Mesenchymal stem cell (in vitro differentiated cells and primary cell): Measurements from ENCODE around the gene TMEM238.

Source experiments
- DNase-seq: peaks from one replicate; pipeline ENCODE4 v3.0.0-alpha.2; 2013
- H2AFZ ChIP-seq: one replicate; pipeline ENCODE4 v1.6.1; 2013; ENCODE audit warnings: low read depth, mild to moderate bottlenecking, control low read depth, inconsistent platforms, low read length, moderate library complexity
- H2AK5ac ChIP-seq: 2 replicates; pipeline ENCODE4 v1.6.1; 2013; ENCODE audit warnings: low read length, moderate library complexity, mild to moderate bottlenecking, inconsistent platforms; ENCODE audit not compliant: severe bottlenecking
- H2BK120ac ChIP-seq: one replicate; pipeline ENCODE4 v1.6.1; 2013; ENCODE audit warnings: low read depth, mild to moderate bottlenecking, inconsistent platforms, low read length, moderate library complexity
- H2BK12ac ChIP-seq, 2 experiments: one replicate each; pipeline ENCODE4 v1.6.1; 2013; ENCODE audit warnings: inconsistent platforms in 2 of 2, low read length in 2 of 2, mild to moderate bottlenecking in 2 of 2, moderate library complexity in 2 of 2, control low read depth in 1 of 2
- H2BK15ac ChIP-seq: one replicate; pipeline ENCODE4 v1.6.1; 2013; ENCODE audit warnings: mild to moderate bottlenecking, low read depth, inconsistent platforms; ENCODE audit not compliant: poor library complexity, severe bottlenecking
- H2BK5ac ChIP-seq: 2 replicates; pipeline ENCODE4 v1.6.1; 2013; ENCODE audit warnings: low read depth, mild to moderate bottlenecking, low read length, control low read depth, inconsistent platforms; ENCODE audit not compliant: poor library complexity, severe bottlenecking
- H3K14ac ChIP-seq, 2 experiments: one replicate each; pipeline ENCODE4 v1.6.1; 2013; ENCODE audit warnings: inconsistent platforms in 2 of 2, low read length in 2 of 2, control low read depth in 1 of 2, mild to moderate bottlenecking in 1 of 2, moderate library complexity in 1 of 2
- H3K18ac ChIP-seq, 2 experiments: one replicate each; pipeline ENCODE4 v1.6.1; 2013; ENCODE audit warnings: inconsistent platforms in 2 of 2, low read length in 2 of 2, control low read depth in 1 of 2, low read depth in 1 of 2, mild to moderate bottlenecking in 1 of 2
- H3K23ac ChIP-seq, 2 experiments: one replicate each; pipeline ENCODE4 v1.6.1; 2013; ENCODE audit warnings: inconsistent platforms in 2 of 2, low read length in 2 of 2, mild to moderate bottlenecking in 2 of 2, moderate library complexity in 2 of 2, control low read depth in 1 of 2
- H3K27ac ChIP-seq: 2 replicates; pipeline ENCODE4 v1.5.1; 2013; ENCODE audit warnings: mild to moderate bottlenecking, moderate library complexity, low read length, control low read depth, inconsistent platforms; ENCODE audit not compliant: poor library complexity, severe bottlenecking
- H3K27me3 ChIP-seq, 2 experiments: 2 replicates each; pipeline versions ENCODE4 v1.6.1 to v1.7.0; 2013; ENCODE audit warnings: low read length in 2 of 2, mild to moderate bottlenecking in 2 of 2, moderate library complexity in 2 of 2, control low read depth in 1 of 2, inconsistent platforms in 1 of 2; ENCODE audit not compliant: control insufficient read depth in 1 of 2, insufficient read depth in 1 of 2
- H3K36me3 ChIP-seq, 2 experiments: 2 replicates each; pipeline versions ENCODE4 v1.6.1 to v1.7.0; 2013; ENCODE audit warnings: low read length in 2 of 2, control low read depth in 1 of 2, inconsistent platforms in 1 of 2, low read depth in 1 of 2, mild to moderate bottlenecking in 1 of 2; ENCODE audit not compliant: insufficient read depth in 2 of 2, control insufficient read depth in 1 of 2
- H3K4ac ChIP-seq, 2 experiments: one replicate each; pipeline ENCODE4 v1.6.1; 2013; ENCODE audit warnings: inconsistent platforms in 2 of 2, low read length in 2 of 2, mild to moderate bottlenecking in 2 of 2, moderate library complexity in 2 of 2, control low read depth in 1 of 2, low read depth in 1 of 2
- H3K4me1 ChIP-seq: 2 replicates; pipeline ENCODE4 v1.6.1; 2013; ENCODE audit warnings: low read depth, low read length, control low read depth; ENCODE audit not compliant: control insufficient read depth, insufficient read depth
- H3K4me2 ChIP-seq: 2 replicates; pipeline ENCODE4 v1.6.1; 2013; ENCODE audit warnings: low read length, mild to moderate bottlenecking, inconsistent platforms; ENCODE audit not compliant: poor library complexity, severe bottlenecking
- H3K4me3 ChIP-seq, 2 experiments: 2 replicates each; pipeline versions ENCODE4 v1.5.1 to v1.7.0; 2013; ENCODE audit warnings: low read length in 2 of 2, mild to moderate bottlenecking in 2 of 2, control low read depth in 1 of 2, low read depth in 1 of 2; ENCODE audit not compliant: insufficient read depth in 1 of 2
- H3K79me1 ChIP-seq: replicated peaks from 2 replicates; pipeline ENCODE4 v1.6.1; 2013; ENCODE audit warnings: mild to moderate bottlenecking, control low read depth, low read length, inconsistent platforms; ENCODE audit not compliant: poor library complexity, severe bottlenecking
- H3K9ac ChIP-seq: 2 replicates; pipeline ENCODE4 v1.7.0; 2013; ENCODE audit warnings: mild to moderate bottlenecking, low read length, moderate library complexity
- H3K9me3 ChIP-seq: 2 replicates; pipeline ENCODE4 v1.7.0; 2013; ENCODE audit warnings: mild to moderate bottlenecking, low read length; ENCODE audit not compliant: control insufficient read depth
- H4K8ac ChIP-seq: one replicate; pipeline ENCODE4 v1.6.1; 2013; ENCODE audit warnings: inconsistent platforms, mild to moderate bottlenecking, low read length, moderate library complexity
- H4K91ac ChIP-seq: one replicate; pipeline ENCODE4 v1.6.1; 2013; ENCODE audit warnings: mild to moderate bottlenecking, low read length, inconsistent platforms
- WGBS: methylation state at CpG from one replicate; pipeline ENCODE4 v1.1.7; 2013; ENCODE audit warnings: mixed read lengths; 5-methylcytosine and 5-hydroxymethylcytosine counted together

TMEM238 gene

DNA sequence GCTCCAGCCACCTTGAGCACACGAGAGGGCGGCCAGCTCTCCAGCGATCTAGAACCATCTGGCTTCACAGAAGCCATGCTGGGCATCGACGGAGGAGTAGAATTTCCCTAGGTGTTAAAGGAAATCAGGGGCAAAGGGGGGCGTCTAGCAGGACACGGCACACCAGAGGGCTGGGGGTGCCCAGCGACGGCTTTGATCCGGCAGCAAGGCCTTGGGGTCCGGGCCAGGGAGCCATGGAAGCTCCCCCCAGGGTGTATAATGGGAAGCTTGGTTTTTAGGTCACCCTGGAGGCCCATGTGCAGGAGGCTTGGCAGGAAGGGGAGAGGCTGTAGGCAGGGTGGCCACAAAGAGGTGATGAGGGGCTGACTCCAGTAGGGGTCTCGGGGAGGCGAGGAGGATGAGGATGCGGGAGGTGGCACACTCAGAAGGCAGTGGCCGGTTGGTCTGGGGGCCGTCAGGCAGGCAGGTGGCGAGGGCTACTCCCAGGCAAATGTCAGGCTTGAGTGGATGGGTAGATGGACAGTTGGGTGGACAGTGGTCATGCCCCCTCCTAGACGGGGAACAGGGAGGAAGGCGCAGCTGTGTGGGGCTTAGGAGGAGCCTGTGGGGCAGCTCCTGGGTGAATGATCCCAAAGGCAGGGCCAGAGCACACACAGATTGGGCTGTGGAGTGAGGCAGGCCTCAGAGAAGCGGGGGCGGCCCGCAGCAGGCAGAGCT is 38.8 kb downstream of the TMEM238 start:
- H2AK5ac ChIP-seq: no peak overlapping the region
- H3K27ac ChIP-seq: no peak overlapping the region
- no peak overlapping the region for H3K4ac ChIP-seq
- H3K27me3 ChIP-seq: peaks cover 0 to 2% of the 10 kb centered on the region in 2 experiments
- peaks cover 12% of the 10 kb centered on the region for H3K79me1 ChIP-seq
- no peak overlapping the region for H2BK12ac ChIP-seq
- H3K14ac ChIP-seq: no peak overlapping the region
- H3K4me2 ChIP-seq: no peak overlapping the region
- H4K8ac ChIP-seq: peak overlapping the region; percentile 15
- no peak overlapping the region for H2AFZ ChIP-seq
- peak overlapping the region; percentile 38 for H3K9ac ChIP-seq
- H3K23ac ChIP-seq: no peak overlapping the region
- no peak overlapping the region for H2BK120ac ChIP-seq
- H2BK5ac ChIP-seq: no peak overlapping the region
- no peak for DNase-seq
- no peaks in the 10 kb centered on the region for H3K9me3 ChIP-seq
- H3K4me3 ChIP-seq: no peak overlapping the region
- peaks cover 46% of the 10 kb centered on the region for H3K4me1 ChIP-seq
- peaks cover 16 to 66% of the 10 kb centered on the region in 2 experiments for H3K36me3 ChIP-seq
- H4K91ac ChIP-seq: peak overlapping the region; percentile 40
- no peak overlapping the region for H2BK15ac ChIP-seq
- no peak overlapping the region for H3K18ac ChIP-seq
- 91% methylated on average over 22 of the region's 22 CpGs for WGBS

DNA sequence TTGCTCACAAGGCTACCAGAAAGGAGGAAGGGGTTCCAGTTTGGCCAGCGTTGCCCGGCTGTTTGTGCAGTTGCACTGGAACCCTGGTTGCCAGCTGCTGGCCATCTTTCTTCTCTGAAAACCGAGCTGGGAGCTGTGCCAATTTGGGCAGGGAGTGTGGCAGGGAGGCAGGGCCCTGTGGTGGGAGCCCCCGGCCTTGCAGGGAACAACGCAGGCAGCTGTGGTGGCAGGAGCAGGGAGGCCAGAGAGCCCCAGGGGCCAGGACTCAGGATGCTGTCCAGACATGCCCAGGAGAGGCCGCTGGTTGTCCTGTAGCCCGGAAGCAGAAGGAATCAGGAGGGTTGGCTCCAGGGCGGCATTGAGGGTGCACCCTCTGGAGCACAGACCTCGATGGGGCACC is 39.6 kb downstream of the TMEM238 start:
- H2BK120ac ChIP-seq: no peak overlapping the region
- H3K9ac ChIP-seq: no peak overlapping the region
- WGBS: 92% methylated on average over 9 of the region's 9 CpGs

DNA sequence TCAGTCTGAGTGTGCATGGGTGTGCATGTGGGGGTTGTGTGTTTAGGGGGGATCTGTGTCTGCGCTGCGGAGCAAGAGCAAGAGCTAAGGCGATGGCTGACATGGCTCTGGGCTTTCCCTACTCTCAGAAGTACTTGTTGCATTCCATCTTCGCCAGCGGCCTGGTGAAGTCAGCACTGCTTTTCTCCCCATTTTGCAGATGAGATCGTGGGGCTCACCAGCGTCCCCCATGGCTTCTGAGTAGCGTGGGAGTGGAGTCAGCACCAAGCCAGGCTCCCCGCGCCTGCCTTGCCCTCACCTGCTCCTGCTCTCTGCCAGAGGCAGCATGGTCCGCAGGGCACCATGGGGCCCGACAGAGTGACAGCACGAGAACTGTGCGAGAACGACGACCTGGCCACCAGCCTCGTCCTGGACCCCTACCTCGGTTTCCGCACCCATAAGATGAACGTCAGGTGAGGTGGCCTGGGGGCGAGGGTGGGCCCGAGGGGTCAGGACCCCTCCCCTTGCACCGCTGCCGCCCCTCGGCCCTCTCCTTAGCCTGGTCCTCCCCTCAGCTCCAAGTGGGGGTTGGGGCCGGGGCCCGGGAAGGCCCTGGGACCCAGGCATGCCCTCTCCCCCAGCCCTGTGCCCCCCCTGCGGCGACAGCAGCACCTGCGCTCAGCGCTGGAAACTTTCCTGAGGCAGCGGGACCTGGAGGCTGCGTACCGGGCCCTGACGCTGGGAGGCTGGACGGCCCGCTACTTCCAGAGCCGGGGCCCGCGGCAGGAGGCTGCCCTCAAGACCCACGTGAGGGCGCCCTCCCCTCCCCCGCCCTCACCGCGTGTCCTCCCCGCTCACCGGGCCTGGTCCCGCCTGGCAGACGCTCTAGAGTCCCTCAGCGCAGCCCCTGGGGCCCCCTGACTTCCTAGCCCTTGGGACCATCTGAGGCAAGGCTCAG is 42.2 kb downstream of the TMEM238 start:
- Histone ChIP-seq H2BK5ac (no peak overlapping the region), H2AFZ (no peak overlapping the region), H3K4me1 (peaks cover 47% of the 10 kb centered on the region), H2AK5ac (no peak overlapping the region), H3K9ac (no peak overlapping the region), H3K4ac (no peak overlapping the region), H4K8ac (no peak overlapping the region), H3K27me3 (peaks cover 0 to 5% of the 10 kb centered on the region in 2 experiments), H4K91ac (peak overlapping the region; percentile 58), H2BK120ac (no peak overlapping the region), H3K14ac (no peak overlapping the region), H3K36me3 (peaks cover 16 to 52% of the 10 kb centered on the region in 2 experiments), H3K27ac (no peak overlapping the region), H3K4me3 (peak overlapping the region in 1 of 2 experiments; percentile 68), H2BK15ac (peak overlapping the region; percentile 41), H2BK12ac (no peak overlapping the region), H3K23ac (no peak overlapping the region), H3K9me3 (no peaks in the 10 kb centered on the region), H3K79me1 (peaks cover 14% of the 10 kb centered on the region), H3K18ac (no peak overlapping the region), H3K4me2 (peak overlapping the region; percentile 36)
- 92% methylated on average over 48 of the region's 50 CpGs for WGBS
- DNase-seq: peak; percentile 30

More for the DNA sequence above, 39.6 kb downstream of the TMEM238 start:
- no peak overlapping the region for H3K18ac ChIP-seq
- no peak overlapping the region for H2BK15ac ChIP-seq
- H3K4me2 ChIP-seq: no peak overlapping the region
- DNase-seq: no peak
- H3K4me1 ChIP-seq: peaks cover 48% of the 10 kb centered on the region
- H3K79me1 ChIP-seq: peaks cover 14% of the 10 kb centered on the region
- H3K14ac ChIP-seq: no peak overlapping the region
- H4K91ac ChIP-seq: no peak overlapping the region
- H3K27me3 ChIP-seq: no peaks in the 10 kb centered on the region
- peaks cover 16 to 66% of the 10 kb centered on the region in 2 experiments for H3K36me3 ChIP-seq
- H2AFZ ChIP-seq: no peak overlapping the region
- no peak overlapping the region for H3K27ac ChIP-seq
- no peak overlapping the region for H2BK5ac ChIP-seq
- no peaks in the 10 kb centered on the region for H3K9me3 ChIP-seq
- H4K8ac ChIP-seq: peak overlapping the region; percentile 35
- H2BK12ac ChIP-seq: no peak overlapping the region
- no peak overlapping the region for H3K4me3 ChIP-seq
- H3K23ac ChIP-seq: no peak overlapping the region
- H3K4ac ChIP-seq: no peak overlapping the region
- H2AK5ac ChIP-seq: no peak overlapping the region

DNA sequence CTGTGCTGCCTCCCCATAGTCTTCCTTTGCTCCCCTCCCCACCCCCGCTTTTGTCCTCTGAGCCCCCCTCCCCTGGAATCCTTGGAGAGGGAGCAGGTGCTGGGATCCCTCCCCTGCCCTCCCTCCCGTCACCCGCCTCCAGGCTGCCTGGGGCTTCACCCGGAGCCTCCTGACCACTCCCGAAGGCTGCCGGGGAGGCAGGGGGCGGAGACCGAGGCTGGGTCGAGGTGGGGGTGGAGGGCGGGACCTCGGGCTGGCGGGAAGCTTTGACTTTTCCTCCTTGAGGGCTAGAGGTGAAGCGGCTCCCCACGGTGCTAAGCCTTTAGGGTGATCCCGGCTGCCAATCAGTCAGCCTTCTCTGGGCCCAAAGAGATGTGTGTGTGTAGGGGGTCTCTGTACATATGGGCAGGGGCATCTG is 42.9 kb downstream of the TMEM238 start:
- no peak overlapping the region for H4K91ac ChIP-seq
- H3K9ac ChIP-seq: peak overlapping the region; percentile 93
- peak overlapping the region in 1 of 2 experiments; percentile 93 for H3K4me3 ChIP-seq
- no peak overlapping the region for H2BK15ac ChIP-seq
- peaks cover 16 to 45% of the 10 kb centered on the region in 2 experiments for H3K36me3 ChIP-seq
- H3K79me1 ChIP-seq: peaks cover 14% of the 10 kb centered on the region
- no peak overlapping the region for H2AK5ac ChIP-seq
- H2BK5ac ChIP-seq: no peak overlapping the region
- no peaks in the 10 kb centered on the region for H3K9me3 ChIP-seq
- no peak overlapping the region for H3K14ac ChIP-seq
- H2BK12ac ChIP-seq: no peak overlapping the region
- peaks cover 0 to 9% of the 10 kb centered on the region in 2 experiments for H3K27me3 ChIP-seq
- H3K4ac ChIP-seq: no peak overlapping the region
- no peak overlapping the region for H2AFZ ChIP-seq
- no peak overlapping the region for H3K23ac ChIP-seq
- H3K18ac ChIP-seq: no peak overlapping the region
- DNase-seq: peak; percentile 65
- H2BK120ac ChIP-seq: no peak overlapping the region
- H3K4me2 ChIP-seq: peak overlapping the region; percentile 98
- WGBS: 6% methylated on average over 13 of the region's 15 CpGs
- H4K8ac ChIP-seq: no peak overlapping the region
- peaks cover 47% of the 10 kb centered on the region for H3K4me1 ChIP-seq
- no peak overlapping the region for H3K27ac ChIP-seq
